Left forelimb (tissue), 1 donor: ENCODE measurements around the gene SLC16A8.
"Not testable (repeated sequence)": the region's sequence is repeated elsewhere in the genome, so short reads cannot be mapped to it uniquely, and the experiment has no call there.

ENCODE experiments used
- DNase-seq: peaks from one replicate; pipeline ENCODE4 v3.0.0-alpha.2; 2018; ENCODE audit warnings: low spot score

SLC16A8 gene

GRCh38 chr22:38043151-38044039 lies 40.6 kb downstream of the SLC16A8 start:
- DNase-seq: no peak

DNA sequence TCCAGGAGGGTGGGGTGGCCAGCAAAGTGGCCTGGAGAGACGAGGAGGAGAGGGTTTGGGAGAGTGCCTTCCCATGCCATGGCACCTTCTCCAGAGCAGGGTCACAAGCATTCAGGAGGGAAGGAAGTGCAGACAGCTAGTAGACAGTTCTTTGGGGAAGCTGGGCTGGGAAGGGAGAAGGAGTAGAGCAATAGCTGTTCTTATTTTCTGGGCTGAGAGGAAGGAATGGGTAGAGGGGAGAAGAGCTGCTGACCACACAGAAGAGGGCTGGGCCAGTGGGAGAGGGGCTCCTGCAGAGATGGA lies 41.5 kb downstream of the SLC16A8 start:
- no peak for DNase-seq

DNA sequence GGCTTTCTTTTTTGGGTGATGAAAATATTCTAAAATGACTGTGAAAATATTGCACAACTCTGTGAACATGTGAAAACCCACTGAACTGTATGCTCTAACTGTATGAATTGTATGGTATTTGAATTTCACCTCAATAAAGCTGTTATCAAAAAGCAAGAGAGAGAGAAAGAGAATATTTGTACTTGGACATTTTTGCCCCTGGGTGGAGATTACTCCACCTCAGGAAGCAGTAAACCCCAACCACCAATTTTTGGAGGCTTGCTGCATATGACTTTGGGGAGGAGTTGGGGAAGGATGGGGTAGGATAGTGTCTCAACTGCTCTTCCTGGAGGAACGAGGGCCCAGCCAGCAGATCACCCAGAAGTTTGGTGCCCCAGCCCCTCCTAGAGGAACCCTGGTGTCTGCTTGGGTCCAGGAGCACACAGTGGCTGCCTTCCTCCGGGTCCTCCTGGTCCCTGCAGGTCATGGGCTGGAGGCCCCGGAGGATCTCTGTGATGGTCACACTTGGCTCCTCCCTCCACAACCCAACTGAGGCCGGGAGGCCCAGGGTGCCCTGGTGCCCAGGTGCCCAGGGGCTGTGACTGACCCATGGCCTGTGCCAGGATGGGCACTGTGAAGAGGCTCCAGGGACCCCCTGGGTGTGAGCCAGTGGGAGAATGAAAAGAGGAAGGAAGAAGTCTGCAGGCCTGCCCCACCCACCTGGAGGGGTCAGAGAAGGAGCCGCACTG lies 42.1 kb downstream of the SLC16A8 start:
- DNase-seq: no peak

GRCh38 chr22:38040953-38041759 lies 42.8 kb downstream of the SLC16A8 start:
- DNase-seq: no peak

DNA sequence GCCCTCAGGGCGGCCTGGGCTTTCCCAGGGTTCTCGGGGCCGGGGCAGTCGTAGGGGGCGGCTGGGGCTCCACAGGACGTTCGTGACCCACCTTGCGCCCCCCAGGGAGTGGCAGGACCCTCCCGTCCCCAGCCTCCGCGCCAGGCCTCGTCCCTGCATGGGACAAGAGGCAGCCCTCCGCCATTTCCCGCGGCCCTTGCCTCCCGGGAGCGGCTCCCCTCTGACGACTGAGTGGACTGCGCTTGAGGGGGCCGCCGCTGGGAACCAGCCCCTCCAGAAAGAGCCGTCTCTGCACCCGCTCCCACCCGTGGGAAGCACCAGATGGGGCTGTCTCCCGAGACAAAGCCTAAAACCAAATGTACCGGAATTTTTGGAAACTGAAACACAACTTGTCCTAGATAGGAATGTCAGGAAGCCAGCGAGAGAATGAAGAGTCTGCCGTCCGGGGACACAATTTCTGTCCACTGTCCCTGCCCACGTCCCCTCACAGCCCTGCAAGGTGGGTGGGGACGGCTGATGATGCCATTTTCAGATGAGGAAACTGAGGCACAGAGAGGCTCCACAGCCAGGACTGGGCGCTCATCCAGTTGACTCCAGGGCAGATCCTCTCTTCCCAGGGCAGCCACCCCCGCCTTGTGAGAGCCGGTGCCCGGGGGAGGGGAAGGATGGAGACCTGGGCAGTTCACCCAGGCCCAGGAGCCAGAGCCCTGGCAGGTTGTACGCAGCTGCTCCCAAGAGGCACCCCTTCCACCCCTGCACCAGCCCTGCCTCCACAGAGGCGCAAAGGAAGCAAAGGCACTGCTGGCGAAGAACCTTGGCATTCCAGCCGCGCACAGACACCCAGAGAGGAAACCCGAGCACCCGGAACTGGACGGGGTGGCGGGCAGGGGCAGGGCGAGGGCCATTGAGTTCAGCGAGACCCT lies 44.8 kb downstream of the SLC16A8 start:
- no peak for DNase-seq

DNA sequence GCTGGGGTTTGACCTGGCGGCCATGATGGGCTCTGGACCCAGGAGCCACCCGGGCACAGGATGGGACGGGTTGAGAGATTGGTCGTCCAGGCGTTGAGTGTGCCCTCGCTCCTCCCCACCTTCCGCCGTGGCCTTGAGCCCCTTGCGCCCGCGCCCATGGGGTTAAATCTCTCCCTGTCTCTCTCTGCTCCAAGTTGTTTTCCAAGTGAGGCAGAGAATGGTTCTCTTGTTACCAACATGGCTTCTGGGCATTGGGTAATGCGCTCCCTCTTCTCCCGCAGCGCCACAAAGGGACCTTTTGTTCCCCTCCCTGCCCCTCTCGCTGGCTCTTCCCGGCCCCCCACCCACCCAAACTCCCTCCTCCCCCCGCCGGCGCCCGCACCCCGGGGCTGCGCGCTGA lies 45.6 kb downstream of the SLC16A8 start:
- no peak for DNase-seq

DNA sequence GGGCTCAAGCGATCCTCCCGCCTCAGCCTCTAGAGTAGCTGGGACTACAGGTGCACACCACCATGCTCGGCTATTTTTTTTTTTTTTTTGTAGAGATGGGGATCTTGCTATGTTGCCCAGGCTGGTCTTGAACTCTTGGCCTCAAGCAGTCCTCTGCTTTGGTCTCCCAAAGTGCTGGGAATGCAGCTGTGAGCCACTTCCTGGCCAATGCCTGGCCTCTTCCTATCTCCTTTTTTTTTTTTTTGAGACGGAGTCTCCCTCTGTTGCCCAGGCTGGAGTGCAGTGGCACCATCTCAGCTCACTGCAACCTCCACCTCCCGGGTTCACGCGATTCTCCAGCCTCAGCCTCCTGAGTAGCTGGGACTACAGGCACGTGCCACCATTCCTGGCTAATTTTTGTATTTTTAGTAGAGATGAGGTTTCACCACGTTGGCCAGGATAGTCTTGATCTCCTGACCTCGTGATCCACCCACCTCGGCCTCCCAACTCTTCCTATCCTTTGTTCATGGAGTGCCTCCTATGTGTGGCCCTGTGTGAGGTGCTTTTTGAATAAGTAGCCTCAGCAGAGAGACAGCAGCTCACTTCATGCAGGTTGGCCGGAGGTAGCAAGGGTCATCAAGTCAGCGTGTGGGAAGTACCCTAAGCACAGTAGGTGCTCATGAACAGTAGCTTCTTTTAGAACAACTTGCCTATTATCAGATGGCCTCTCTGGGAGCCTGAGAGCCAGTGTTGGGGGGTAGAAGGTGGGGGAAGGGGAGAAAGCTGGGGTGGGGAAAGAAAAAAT lies 46.4 kb downstream of the SLC16A8 start:
- DNase-seq: not testable (repeated sequence)

DNA sequence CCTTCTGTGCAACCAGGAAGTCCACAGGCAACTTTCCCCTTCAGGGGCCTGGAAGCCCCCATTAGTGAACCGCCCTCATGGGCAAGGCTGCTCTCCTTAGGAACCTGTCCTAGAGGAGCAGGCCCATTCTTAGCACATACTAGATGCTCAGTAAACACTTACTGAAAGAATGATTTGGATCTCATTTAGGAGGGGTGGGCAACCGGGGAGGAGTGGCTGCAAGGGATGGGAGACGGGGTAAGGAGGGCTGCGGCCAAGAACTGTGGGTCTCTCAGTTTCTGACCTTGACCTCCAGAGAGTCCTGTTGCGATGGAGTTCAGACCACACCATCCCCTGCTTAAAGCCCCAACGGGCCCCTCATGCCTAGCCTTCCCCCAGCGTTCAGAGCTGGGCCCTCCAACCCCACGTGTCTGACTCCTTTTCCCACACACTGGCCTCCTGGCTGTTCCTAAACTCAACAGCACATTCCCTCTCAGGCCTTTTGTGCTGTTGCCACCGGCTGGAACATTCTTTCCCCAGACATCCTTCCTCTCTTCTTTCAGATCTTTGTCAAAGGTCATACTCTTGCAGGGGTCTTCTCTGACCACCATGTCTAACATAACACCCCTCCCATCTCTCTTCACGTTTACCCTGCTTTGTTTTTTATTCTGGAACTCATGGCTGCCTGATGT lies 47.5 kb downstream of the SLC16A8 start:
- DNase-seq: no peak

DNA sequence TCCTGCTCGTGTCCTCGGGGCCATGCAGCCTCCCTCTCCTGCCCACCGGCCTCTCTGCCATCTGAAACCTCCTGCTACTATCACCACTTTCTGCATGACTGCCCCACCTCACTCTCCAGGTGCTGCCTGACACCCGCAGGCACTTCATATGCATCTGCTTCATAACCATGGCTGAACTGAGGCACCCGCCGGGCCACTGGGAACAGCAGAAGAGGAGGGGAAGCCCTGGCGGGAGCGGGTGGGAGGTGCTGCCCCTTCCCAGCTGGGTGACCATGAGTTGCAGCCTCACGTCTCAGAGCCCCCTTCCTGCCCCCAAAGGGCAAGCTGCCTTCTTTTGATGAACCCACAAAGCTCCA lies 48.5 kb downstream of the SLC16A8 start:
- no peak for DNase-seq

GRCh38 chr22:38034884-38035529 lies 49.0 kb downstream of the SLC16A8 start:
- no peak for DNase-seq

DNA sequence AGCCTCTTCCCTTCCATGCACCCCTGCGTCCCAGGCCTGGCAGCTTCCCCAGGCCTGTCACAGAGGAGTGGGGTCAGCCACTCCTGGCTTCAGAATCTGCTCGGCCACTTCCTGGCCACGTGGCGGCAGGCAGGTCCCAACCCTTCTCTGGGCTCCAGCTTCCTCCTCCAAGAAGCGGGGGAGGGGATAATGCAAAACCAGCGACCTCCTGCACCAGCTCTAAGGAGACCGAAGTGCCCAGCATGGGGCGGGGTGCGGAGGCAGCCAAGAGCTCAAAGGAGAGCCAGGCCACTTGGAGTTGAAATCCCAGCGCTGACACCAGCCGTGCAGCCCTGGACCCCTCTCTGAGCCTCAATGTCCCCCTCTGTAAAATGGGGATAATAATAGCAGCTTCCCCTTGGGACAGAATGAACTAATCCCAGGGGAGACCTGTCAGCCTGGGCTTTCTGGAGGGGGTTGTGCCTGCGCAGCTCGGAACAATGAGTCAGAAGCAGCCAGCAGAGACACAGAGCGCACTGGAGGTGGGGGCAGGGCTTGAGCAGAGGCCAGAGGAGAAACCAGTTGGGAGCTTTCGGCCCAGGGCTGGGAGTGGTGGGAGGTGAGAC lies 49.6 kb downstream of the SLC16A8 start:
- DNase-seq: no peak

- DNase-seq: no peak
These were observed 50.3 kb downstream of the SLC16A8 start for GRCh38 chr22:38033522-38034277.

- DNase-seq: no peak
These were observed 51.1 kb downstream of the SLC16A8 start for GRCh38 chr22:38032681-38033521.

- no peak for DNase-seq
These were observed 52.5 kb downstream of the SLC16A8 start for GRCh38 chr22:38031491-38031890.

DNA sequence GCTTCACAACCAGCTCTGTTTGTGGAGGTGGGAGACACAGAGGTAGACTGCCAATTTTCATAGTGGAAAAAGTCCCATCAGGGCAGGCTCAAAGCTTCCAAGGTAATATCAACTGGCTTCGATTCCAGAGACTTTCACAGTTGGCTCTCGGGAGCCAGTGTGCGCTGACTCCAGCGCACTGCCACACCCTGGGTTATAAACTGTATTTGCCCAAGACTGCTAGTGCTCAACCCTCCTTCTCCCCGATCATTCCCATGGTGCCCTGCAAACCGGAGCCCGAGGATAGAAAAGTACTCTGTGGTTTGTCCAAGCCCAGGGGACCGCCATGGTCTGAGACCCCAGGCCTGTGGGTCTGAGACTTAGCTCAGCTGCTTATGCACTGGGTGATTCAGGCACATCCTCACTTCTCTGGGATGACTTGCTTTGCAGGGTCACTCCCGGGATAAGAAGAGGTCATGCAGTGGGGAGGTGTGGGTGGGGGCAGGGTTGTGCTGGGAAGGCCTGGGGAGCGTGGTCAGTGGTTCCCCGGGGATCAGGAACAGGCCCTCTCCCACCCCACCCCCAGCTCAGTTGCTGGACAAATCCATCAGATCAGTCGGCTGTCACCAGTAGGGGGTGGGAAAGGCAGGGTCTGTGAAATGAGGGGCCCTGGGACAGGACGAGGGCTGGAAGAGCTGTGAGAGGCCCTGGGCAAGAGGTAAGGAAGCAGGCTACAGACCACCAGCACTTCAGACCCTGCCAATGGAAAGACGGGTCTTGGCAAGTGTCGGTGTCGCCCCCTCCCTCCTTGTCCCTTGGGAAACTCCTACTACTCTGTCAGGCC lies 53.5 kb downstream of the SLC16A8 start:
- DNase-seq: no peak

DNA sequence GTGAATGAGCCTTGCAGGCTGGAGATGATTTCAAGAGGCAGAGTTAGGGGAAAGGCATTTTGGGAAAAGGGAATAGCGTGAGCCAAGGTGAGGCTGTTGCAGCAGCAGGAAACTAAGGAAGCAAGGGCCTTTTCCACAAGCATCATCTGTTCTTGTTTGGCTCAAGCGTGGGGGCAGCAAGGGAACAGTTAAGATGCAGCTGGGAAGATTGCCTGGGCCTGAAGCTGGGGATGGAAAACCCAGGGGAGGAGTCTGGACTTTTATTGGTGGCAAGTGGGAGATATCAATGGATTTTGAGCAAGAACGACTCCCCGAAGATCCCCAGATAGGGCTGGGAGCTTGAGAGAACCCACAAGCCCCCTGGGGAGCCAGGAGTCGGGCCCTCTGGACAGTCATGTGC lies 54.1 kb downstream of the SLC16A8 start:
- DNase-seq: no peak

GRCh38 chr22:38029370-38029769 lies 54.6 kb downstream of the SLC16A8 start:
- no peak for DNase-seq
